GM12864 (cell line): ENCODE data around the gene NPHS2.
A peak's percentile ranks its signal among the peaks of the same experiment; 100 is the strongest.

Experiments used
- DNase-seq: peaks from one replicate; pipeline ENCODE4 v3.0.0-alpha.2; 2011; ENCODE audit warnings: low read depth
- H3K4me3 ChIP-seq: 2 replicates; pipeline ENCODE4 v1.5.1; 2011; ENCODE audit warnings: mild to moderate bottlenecking, low read depth, low read length, control low read depth
- CTCF ChIP-seq: IDR thresholded peaks from 2 replicates; pipeline ENCODE4 v1.5.1; 2011; ENCODE audit warnings: low read depth, mild to moderate bottlenecking, moderate library complexity, low read length, control low read depth, inconsistent platforms; ENCODE audit errors: missing control alignments

NPHS2 gene

GRCh38 chr1:179576509-179576908 lies 761 bp upstream of the NPHS2 start:
- no peak for DNase-seq
- no peak for TF ChIP-seq CTCF
- no peak overlapping the region for H3K4me3 ChIP-seq

GRCh38 chr1:179558078-179558477 lies 17.7 kb downstream of the NPHS2 start:
- DNase-seq = no peak
- no peak overlapping the region for H3K4me3 ChIP-seq
- TF ChIP-seq CTCF = no peak

- TF ChIP-seq CTCF = no peak
- DNase-seq = no peak
- no peak overlapping the region for H3K4me3 ChIP-seq
Observed at GRCh38 chr1:179554427-179554826, 21.3 kb downstream of the NPHS2 start.

- peak; percentile 19 for DNase-seq
- no peak for TF ChIP-seq CTCF
Observed at GRCh38 chr1:179550746-179551682, 24.7 kb downstream of the NPHS2 start.

GRCh38 chr1:179549368-179549700 lies 26.4 kb downstream of the NPHS2 start:
- TF ChIP-seq CTCF = no peak

More at GRCh38 chr1:179550746-179551682, 24.7 kb downstream of the NPHS2 start:
- H3K4me3 ChIP-seq = no peak overlapping the region

GRCh38 chr1:179548666-179549367 lies 26.9 kb downstream of the NPHS2 start:
- no peak for DNase-seq
- H3K4me3 ChIP-seq = no peak overlapping the region
- no peak for TF ChIP-seq CTCF

More at GRCh38 chr1:179549368-179549700, 26.4 kb downstream of the NPHS2 start:
- DNase-seq = no peak
- no peak overlapping the region for H3K4me3 ChIP-seq
